PC-9 (cell line): ENCODE data around the gene PPP2R5E. TPM values are rescaled to one million over a fixed set of nuclear protein-coding genes. Genes with fewer than 3 reads are reported as not detected.
"Not testable (repeated sequence)": the region's sequence is repeated elsewhere in the genome, so short reads cannot be mapped to it uniquely, and the experiment has no call there.

Source experiments
- BruUV-seq: library from RNA; stranded (reverse); fragments of 400-500 nt; replicated peaks from 2 replicates; lab custom pipeline; 2021; lab: Mats Ljungman, UMichigan
- CTCF ChIA-PET: fragments of 300-600 bp; sonication (Branson Sonifier 250); formaldehyde crosslinking; loops from one replicate; lab custom pipeline; 2022; ENCODE audit warnings: antibody characterized with exemption; lab: Charles Lee
- POLR2A ChIA-PET: fragments of 300-600 bp; sonication (Branson Sonifier 250); formaldehyde crosslinking; loops from one replicate; lab custom pipeline; 2022; ENCODE audit warnings: antibody characterized with exemption; ENCODE audit not compliant: unreplicated experiment; lab: Charles Lee
- DNase-seq, 2 experiments: peaks; one replicate each; pipeline versions ENCODE4 v3.0.0 to v3.0.0-alpha.2; 2015 to 2022; ENCODE audit warnings: mixed read lengths in 1 of 2
- H2AFZ ChIP-seq: fragments of 200-600 bp; sonication (generic); 2 replicates; pipeline ENCODE4 v1.8.1; 2017; ENCODE audit warnings: antibody characterized with exemption
- H3F3A ChIP-seq: fragments of 200-600 bp; sonication (generic); 2 replicates; pipeline ENCODE4 v1.8.1; 2017; ENCODE audit warnings: antibody characterized with exemption, mild to moderate bottlenecking, low read depth; ENCODE audit not compliant: insufficient read depth
- H3K27ac ChIP-seq: fragments of 200-600 bp; sonication (generic); 2 replicates; pipeline ENCODE4 v1.6.1; 2016; ENCODE audit warnings: mixed run types
- H3K27me3 ChIP-seq: fragments of 200-600 bp; sonication (generic); 2 replicates; pipeline ENCODE4 v1.6.1; 2016; ENCODE audit warnings: low read depth, mixed run types; ENCODE audit not compliant: insufficient read depth
- H3K36me3 ChIP-seq: fragments of 200-600 bp; sonication (generic); 2 replicates; pipeline ENCODE4 v1.6.1; 2016; ENCODE audit warnings: low read depth, mixed run types
- H3K4me1 ChIP-seq: fragments of 200-600 bp; sonication (generic); replicated peaks from 2 replicates; pipeline ENCODE4 v1.6.1; 2016; ENCODE audit warnings: mixed run types; ENCODE audit not compliant: insufficient read depth
- H3K4me2 ChIP-seq: fragments of 200-600 bp; sonication (generic); 2 replicates; pipeline ENCODE4 v1.6.1; 2017; ENCODE audit warnings: mixed run types
- H3K4me3 ChIP-seq: fragments of 200-600 bp; sonication (generic); 2 replicates; pipeline ENCODE4 v1.6.1; 2016; ENCODE audit warnings: mixed run types
- H3K79me2 ChIP-seq: fragments of 200-600 bp; sonication (generic); 2 replicates; pipeline ENCODE4 v1.6.1; 2017; ENCODE audit warnings: low read depth, mixed run types
- H3K9me2 ChIP-seq: fragments of 200-600 bp; sonication (generic); 2 replicates; pipeline ENCODE4 v1.8.1; 2017; ENCODE audit warnings: mild to moderate bottlenecking; ENCODE audit not compliant: insufficient read depth
- H3K9me3 ChIP-seq: fragments of 200-600 bp; sonication (generic); 2 replicates; pipeline ENCODE4 v1.8.1; 2016; ENCODE audit warnings: low read depth; ENCODE audit not compliant: insufficient read depth
- H4K20me1 ChIP-seq: fragments of 200-600 bp; sonication (generic); 2 replicates; pipeline ENCODE4 v1.8.1; 2017; ENCODE audit not compliant: insufficient read depth
- EZH2 ChIP-seq: fragments of 200-600 bp; sonication (generic); IDR thresholded peaks from 2 replicates; pipeline ENCODE4 v1.8.0; 2017; ENCODE audit warnings: antibody characterized with exemption, low read depth
- intact Hi-C: fragments of 100-400 bp; cut with micrococcal nuclease; formaldehyde crosslinking; loops from one replicate; pipeline ENCODE4 v1.10.0; 2022; ENCODE audit not compliant: unreplicated experiment
- total RNA-seq: library from RNA; stranded (reverse); gene quantifications from 2 replicates; pipeline ENCODE4 v1.2.3, GENCODE V29; 2021
- TF ChIP-seq, protein P1 (sequence below): fragments of 200-600 bp; sonication (generic); conservative IDR thresholded peaks from 2 replicates; pipeline ENCODE4 v1.6.1; 2017; ENCODE audit warnings: mixed run types, antibody characterized with exemption, mild to moderate bottlenecking, moderate library complexity

PPP2R5E gene
- total RNA-seq, 1 experiment from 2014 or later: 66.4 TPM

DNA sequence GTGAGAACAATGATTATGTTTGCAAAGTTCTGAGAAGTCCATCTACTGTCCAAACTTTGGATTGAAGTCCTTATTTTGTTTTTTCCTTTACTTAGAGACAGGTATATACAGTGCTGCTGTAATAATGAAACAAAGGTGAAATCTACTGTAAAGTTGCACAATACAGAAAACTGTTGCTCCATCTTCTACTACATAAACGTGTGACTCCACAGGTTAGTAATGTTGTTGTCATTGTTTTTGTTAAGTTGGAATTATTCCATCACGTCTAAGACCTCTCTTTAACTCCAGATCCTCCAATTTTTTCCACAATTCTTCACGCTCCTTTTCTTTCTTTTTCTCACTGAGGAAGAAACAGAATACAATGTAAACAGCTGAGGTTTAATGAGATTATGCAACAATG lies 167.4 kb downstream of the PPP2R5E start:
- DNase-seq: peak in 1 of 2 experiments; percentile 80
- ChIA-PET CTCF (no interaction called here), POLR2A (interaction anchor here (0.6 kb wide), 1 partner anchor 11 kb away, joined by 5 read pairs; no protein-coding TSS in a partner anchor)
- no peak overlapping the region for H3K4me3 ChIP-seq
- H3K27ac ChIP-seq: peak overlapping the region; percentile 54
- H2AFZ ChIP-seq: no peak overlapping the region
- H4K20me1 ChIP-seq: no peaks in the 10 kb centered on the region
- no peaks in the 10 kb centered on the region for H3K27me3 ChIP-seq
- H3K36me3 ChIP-seq: peaks cover 6% of the 10 kb centered on the region; the same call in 1 of the 2 replicates
- H3K4me2 ChIP-seq: peak overlapping the region; percentile 43
- no peaks in the 10 kb centered on the region for H3K9me2 ChIP-seq
- no peaks in the 10 kb centered on the region for H3K9me3 ChIP-seq
- BruUV-seq: no TSS peak
- intact Hi-C loops: no loop called here
- H3K79me2 ChIP-seq: no peaks in the 10 kb centered on the region
- H3K4me1 ChIP-seq: peaks cover 16% of the 10 kb centered on the region
- H3F3A ChIP-seq: peaks cover 18% of the 10 kb centered on the region
- TF ChIP-seq EZH2: no peak
- TF ChIP-seq, protein P1, sequence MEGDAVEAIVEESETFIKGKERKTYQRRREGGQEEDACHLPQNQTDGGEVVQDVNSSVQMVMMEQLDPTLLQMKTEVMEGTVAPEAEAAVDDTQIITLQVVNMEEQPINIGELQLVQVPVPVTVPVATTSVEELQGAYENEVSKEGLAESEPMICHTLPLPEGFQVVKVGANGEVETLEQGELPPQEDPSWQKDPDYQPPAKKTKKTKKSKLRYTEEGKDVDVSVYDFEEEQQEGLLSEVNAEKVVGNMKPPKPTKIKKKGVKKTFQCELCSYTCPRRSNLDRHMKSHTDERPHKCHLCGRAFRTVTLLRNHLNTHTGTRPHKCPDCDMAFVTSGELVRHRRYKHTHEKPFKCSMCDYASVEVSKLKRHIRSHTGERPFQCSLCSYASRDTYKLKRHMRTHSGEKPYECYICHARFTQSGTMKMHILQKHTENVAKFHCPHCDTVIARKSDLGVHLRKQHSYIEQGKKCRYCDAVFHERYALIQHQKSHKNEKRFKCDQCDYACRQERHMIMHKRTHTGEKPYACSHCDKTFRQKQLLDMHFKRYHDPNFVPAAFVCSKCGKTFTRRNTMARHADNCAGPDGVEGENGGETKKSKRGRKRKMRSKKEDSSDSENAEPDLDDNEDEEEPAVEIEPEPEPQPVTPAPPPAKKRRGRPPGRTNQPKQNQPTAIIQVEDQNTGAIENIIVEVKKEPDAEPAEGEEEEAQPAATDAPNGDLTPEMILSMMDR: no peak

DNA sequence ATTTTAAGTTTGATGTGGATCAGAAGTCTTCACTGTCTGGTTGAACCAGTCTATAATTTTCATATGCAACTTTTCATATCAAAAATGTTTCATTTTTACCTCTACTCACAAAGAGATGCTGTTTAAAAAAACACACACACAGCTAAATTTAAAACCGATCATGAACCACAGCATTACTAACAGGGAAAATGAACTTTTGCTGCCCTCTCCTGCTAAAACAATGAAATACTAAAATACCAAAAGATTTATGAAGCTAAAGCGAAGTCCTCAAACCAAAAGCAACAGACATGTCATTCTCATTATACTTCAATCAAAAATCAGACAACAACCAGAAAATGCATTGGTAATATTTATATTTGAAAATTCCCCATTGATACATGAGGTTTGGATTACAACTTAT lies 171.6 kb downstream of the PPP2R5E start:
- POLR2A ChIA-PET: interaction anchor here (0.6 kb wide), 1 partner anchor 180 kb away, joined by 13 read pairs; no protein-coding TSS in a partner anchor
- H3K4me2 ChIP-seq, H3K27me3 ChIP-seq, intact Hi-C loops, H2AFZ ChIP-seq, H3K9me2 ChIP-seq, DNase-seq, H3K4me3 ChIP-seq, H3K79me2 ChIP-seq, H3K27ac ChIP-seq, H4K20me1 ChIP-seq, H3K9me3 ChIP-seq, H3K36me3 ChIP-seq, BruUV-seq: not testable (repeated sequence)
- peaks cover 15% of the 10 kb centered on the region for H3K4me1 ChIP-seq
- H3F3A ChIP-seq: peaks cover 11% of the 10 kb centered on the region
- CTCF ChIA-PET: interaction anchor here (0.7 kb wide), 1 partner anchor 276 kb away, joined by 5 read pairs; no protein-coding TSS in a partner anchor

DNA sequence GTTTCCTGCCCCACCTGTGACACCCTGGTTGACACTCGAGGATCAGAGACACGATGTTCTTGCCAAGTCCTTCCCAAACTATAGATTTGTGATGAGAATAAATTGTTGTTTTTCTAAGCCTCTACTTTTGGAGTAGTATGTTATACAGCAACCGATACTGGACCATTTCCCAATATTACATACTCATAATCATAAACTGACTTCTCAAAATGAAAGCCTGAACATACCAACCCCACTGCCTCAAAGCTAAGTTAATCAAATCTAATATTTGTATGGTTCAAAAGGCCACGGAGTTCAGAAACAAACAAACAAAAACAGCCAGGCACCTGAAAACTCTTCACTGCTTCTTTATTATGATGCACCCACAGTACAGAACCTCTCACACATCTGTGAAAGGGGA lies 172.1 kb downstream of the PPP2R5E start:
- intact Hi-C loops: no loop called here
- Histone ChIP-seq H3K79me2 (no peaks in the 10 kb centered on the region), H3K27me3 (no peaks in the 10 kb centered on the region), H4K20me1 (no peaks in the 10 kb centered on the region), H3K4me1 (peaks cover 9% of the 10 kb centered on the region), H3K4me3 (no peak overlapping the region), H3K9me3 (no peaks in the 10 kb centered on the region), H3K9me2 (no peaks in the 10 kb centered on the region), H2AFZ (no peak overlapping the region), H3K27ac (no peak overlapping the region), H3K36me3 (0 out of 2 replicates have a peak, but pooled peaks cover 4% of the 10 kb centered on the region), H3K4me2 (no peak overlapping the region), H3F3A (peaks cover 6% of the 10 kb centered on the region)
- TF ChIP-seq EZH2: no peak
- TF ChIP-seq, protein P1: no peak
- POLR2A ChIA-PET: interaction anchor here (0.5 kb wide), 1 partner anchor 428 kb away, joined by 4 read pairs; no protein-coding TSS in a partner anchor
- BruUV-seq: no TSS peak
- no peak for DNase-seq
- CTCF ChIA-PET: no interaction called here
